SK-N-SH (cell line): ENCODE results near the gene CACNA2D1. TPM values are rescaled to one million over a fixed set of nuclear protein-coding genes. Genes with fewer than 3 reads are reported as not detected.

ENCODE experiments used
- CTCF ChIA-PET: fragments of 300-600, 350-600 bp; formaldehyde crosslinking; extraction: SDS; loops from one replicate; lab custom pipeline; 2021; lab: Yijun Ruan, JAX
- POLR2A ChIA-PET: fragments of 350-600 bp; sonication (Branson Sonifier 250); formaldehyde crosslinking; extraction: SDS; loops from one replicate; lab custom pipeline; 2020; ENCODE audit warnings: antibody characterized with exemption, inconsistent platforms; lab: Yijun Ruan, JAX
- DNase-seq: peaks from one replicate; pipeline ENCODE4 v3.0.0; 2012
- H2AFZ ChIP-seq: fragments of 200-600 bp; sonication (generic); 2 replicates; pipeline ENCODE4 v1.8.1; 2016; ENCODE audit warnings: antibody characterized with exemption, mild to moderate bottlenecking, low read depth
- H3F3A ChIP-seq: fragments of 200-600 bp; sonication (generic); replicated peaks from 2 replicates; pipeline ENCODE3; 2016; ENCODE audit warnings: antibody characterized with exemption, mild to moderate bottlenecking; ENCODE audit not compliant: insufficient read depth
- H3K27ac ChIP-seq, 2 experiments: fragments of 200-500 bp in 1 of 2; fragments of 200-600 bp in 1 of 2; sonication (Bioruptor generic) in 1 of 2; sonication (generic), shearing (Covaris generic) in 1 of 2; 2 replicates each; pipeline versions ENCODE4 v1.5.1 to v1.6.1; 2014 to 2016; ENCODE audit warnings: low read depth in 2 of 2, inconsistent platforms in 1 of 2, low read length in 1 of 2, mild to moderate bottlenecking in 1 of 2, mixed read lengths in 1 of 2
- H3K27me3 ChIP-seq: fragments of 200-600 bp; sonication (generic), shearing (Covaris generic); 2 replicates; pipeline ENCODE4 v1.6.1; 2016; ENCODE audit warnings: mixed run types; ENCODE audit not compliant: insufficient read depth
- H3K36me3 ChIP-seq, 2 experiments: fragments of 200-500 bp in 1 of 2; fragments of 200-600 bp in 1 of 2; sonication (Bioruptor generic) in 1 of 2; sonication (generic) in 1 of 2; replicated peaks in 1 of 2; 2 replicates each; pipeline versions ENCODE3 to v1.5.1; 2014 to 2016; ENCODE audit warnings: low read length in 1 of 2, mild to moderate bottlenecking in 1 of 2; ENCODE audit not compliant: insufficient read depth in 2 of 2, control insufficient read depth in 1 of 2
- H3K4me1 ChIP-seq, 2 experiments: fragments of 200-500 bp in 1 of 2; fragments of 200-600 bp in 1 of 2; sonication (Bioruptor generic) in 1 of 2; sonication (generic), shearing (Covaris generic) in 1 of 2; 2 replicates each; pipeline versions ENCODE4 v1.5.1 to v1.6.1; 2014 to 2016; ENCODE audit warnings: low read depth in 1 of 2, low read length in 1 of 2, mixed run types in 1 of 2; ENCODE audit not compliant: insufficient read depth in 2 of 2, control insufficient read depth in 1 of 2
- H3K4me2 ChIP-seq: fragments of 200-600 bp; sonication (generic), shearing (Covaris generic); 2 replicates; pipeline ENCODE4 v1.6.1; 2017; ENCODE audit warnings: mixed run types
- H3K4me3 ChIP-seq, 2 experiments: fragments of 200-500 bp in 1 of 2; fragments of 200-600 bp in 1 of 2; sonication (Bioruptor generic) in 1 of 2; sonication (generic), shearing (Covaris generic) in 1 of 2; 2 replicates each; pipeline versions ENCODE4 v1.5.1 to v1.8.1; 2014 to 2016; ENCODE audit warnings: low read depth in 2 of 2, inconsistent platforms in 1 of 2, low read length in 1 of 2, mild to moderate bottlenecking in 1 of 2, mixed read lengths in 1 of 2, moderate library complexity in 1 of 2
- H3K79me2 ChIP-seq: fragments of 200-600 bp; sonication (generic); 2 replicates; pipeline ENCODE4 v1.8.1; 2017; ENCODE audit warnings: mild to moderate bottlenecking; ENCODE audit not compliant: insufficient read depth
- H3K9ac ChIP-seq: fragments of 200-600 bp; sonication (generic); 2 replicates; pipeline ENCODE4 v1.6.1; 2017; ENCODE audit warnings: mixed run types
- H3K9me2 ChIP-seq: fragments of 200-600 bp; sonication (generic); 2 replicates; pipeline ENCODE4 v1.6.1; 2017; ENCODE audit warnings: mixed run types
- H3K9me3 ChIP-seq: fragments of 200-600 bp; sonication (generic); 2 replicates; pipeline ENCODE4 v1.6.1; 2017; ENCODE audit warnings: mixed run types, mild to moderate bottlenecking, moderate library complexity
- H4K20me1 ChIP-seq: fragments of 200-600 bp; sonication (generic); 2 replicates; pipeline ENCODE4 v1.6.1; 2017; ENCODE audit warnings: mild to moderate bottlenecking, mixed run types; ENCODE audit not compliant: insufficient read depth
- EP300 ChIP-seq, 2 experiments: IDR thresholded peaks; 2 replicates each; pipeline versions ENCODE4 v1.4.0 to v1.6.1; 2012; ENCODE audit warnings: borderline replicate concordance in 1 of 2, low read depth in 1 of 2, low read length in 1 of 2
- GABPA ChIP-seq: IDR thresholded peaks from 2 replicates; pipeline ENCODE4 v1.4.0; 2012; ENCODE audit warnings: low read depth, mild to moderate bottlenecking
- GATA2 ChIP-seq: sonication (generic); formaldehyde crosslinking; IDR thresholded peaks from 2 replicates; pipeline ENCODE4 v1.5.0; 2020; ENCODE audit warnings: mild to moderate bottlenecking, missing genetic modification reagents
- MXI1 ChIP-seq: IDR thresholded peaks from 2 replicates; pipeline ENCODE4 v1.6.1; 2012; ENCODE audit warnings: mild to moderate bottlenecking, low read depth, low read length, improper control_type of control experiment
- RAD21 ChIP-seq: IDR thresholded peaks from 2 replicates; pipeline ENCODE4 v1.6.1; 2012; ENCODE audit warnings: mild to moderate bottlenecking, low read length
- SMC3 ChIP-seq: IDR thresholded peaks from 2 replicates; pipeline ENCODE4 v1.6.1; 2012; ENCODE audit warnings: low read depth, low read length, improper control_type of control experiment
- TAF1 ChIP-seq: IDR thresholded peaks from 2 replicates; pipeline ENCODE4 v1.6.1; 2012; ENCODE audit warnings: low read depth, mild to moderate bottlenecking, low read length, moderate library complexity, borderline replicate concordance
- TEAD4 ChIP-seq: IDR thresholded peaks from 2 replicates; pipeline ENCODE4 v1.4.0; 2012; ENCODE audit warnings: mild to moderate bottlenecking, borderline replicate concordance; ENCODE audit not compliant: insufficient read depth
- WGBS: methylation state at CpG from one replicate; pipeline ENCODE4 v1.1.6; 2017; ENCODE audit warnings: low lambda C conversion rate; 5-methylcytosine and 5-hydroxymethylcytosine counted together
- polyA plus RNA-seq, 3 experiments: library from polyadenylated mRNA; depleted of rRNA; stranded (reverse); fragments of >200 nt; gene quantifications; 2 replicates each; pipeline ENCODE4 v1.2.3, GENCODE V29; 2012
- TF ChIP-seq, protein P1 (sequence below): fragments of 200-600 bp; sonication (generic); IDR thresholded peaks from 2 replicates; pipeline ENCODE4 v1.6.1; 2017; ENCODE audit warnings: antibody characterized with exemption, mild to moderate bottlenecking, moderate library complexity
- TF ChIP-seq, protein P2 (sequence below): IDR thresholded peaks from 2 replicates; pipeline ENCODE4 v1.4.0; 2012; ENCODE audit warnings: low read depth, borderline replicate concordance
- TF ChIP-seq, protein P3 (sequence below): IDR thresholded peaks from 2 replicates; pipeline ENCODE4; 2012
- TF ChIP-seq, protein P4 (sequence below): fragments of 150-350 bp; IDR thresholded peaks from 2 replicates; pipeline ENCODE4 v1.6.1; 2017; ENCODE audit warnings: antibody characterized with exemption, low read length, low read depth, borderline replicate concordance
- TF ChIP-seq, protein P5 (sequence below): IDR thresholded peaks from 2 replicates; pipeline ENCODE4 v1.4.0; 2012; ENCODE audit warnings: low read depth

The CACNA2D1 gene
- polyA plus RNA-seq, 1 of the 3 experiments (the other 2 are of a cell fraction), result 3.4 TPM

DNA sequence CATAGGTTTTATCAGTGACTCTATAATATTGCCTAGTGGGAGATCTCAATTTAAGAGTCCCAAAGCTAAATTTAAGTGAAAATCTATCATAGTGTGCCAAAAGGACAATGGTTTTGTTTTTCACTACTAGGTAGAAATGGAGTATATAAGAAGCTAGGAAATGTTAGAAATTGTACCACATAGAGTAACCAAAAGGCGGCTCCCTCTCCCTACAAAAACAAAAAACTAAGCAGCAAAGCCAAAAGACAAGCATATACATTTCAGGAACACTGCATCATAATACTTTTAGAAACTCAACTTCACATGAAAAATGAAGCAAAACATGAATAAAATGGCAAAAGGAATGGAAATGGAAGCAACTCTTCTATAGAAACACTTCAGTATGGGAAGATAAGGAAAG, 271.6 kb downstream of the CACNA2D1 start:
- H4K20me1 ChIP-seq, result no peaks in the 10 kb centered on the region
- no peaks in the 10 kb centered on the region; a peak in 1 of 4 replicates for H3K4me1 ChIP-seq
- WGBS, result 92% methylated on average over 1 of the region's 1 CpG
- no peaks in the 10 kb centered on the region for H3K9me3 ChIP-seq
- no peak overlapping the region for H3K27ac ChIP-seq
- H3K4me3 ChIP-seq, result no peak overlapping the region
- H3K9me2 ChIP-seq, result no peaks in the 10 kb centered on the region
- ChIA-PET POLR2A (no interaction called here), CTCF (interaction anchor here (0.6 to 1.9 kb wide), 10 partner anchors 10 to 434 kb away, joined by 3 to 8 read pairs (median 4); no protein-coding TSS in a partner anchor)
- no peaks in the 10 kb centered on the region for H3K79me2 ChIP-seq
- no peak overlapping the region for H3K9ac ChIP-seq
- peaks cover 0 to 7% of the 10 kb centered on the region in 2 experiments for H3K36me3 ChIP-seq
- H3F3A ChIP-seq, result no peaks in the 10 kb centered on the region
- no peaks in the 10 kb centered on the region for H3K27me3 ChIP-seq
- H3K4me2 ChIP-seq, result no peak overlapping the region
- no peak overlapping the region for H2AFZ ChIP-seq
- TF ChIP-seq RAD21, result peak; percentile 47
- TF ChIP-seq, protein P1, sequence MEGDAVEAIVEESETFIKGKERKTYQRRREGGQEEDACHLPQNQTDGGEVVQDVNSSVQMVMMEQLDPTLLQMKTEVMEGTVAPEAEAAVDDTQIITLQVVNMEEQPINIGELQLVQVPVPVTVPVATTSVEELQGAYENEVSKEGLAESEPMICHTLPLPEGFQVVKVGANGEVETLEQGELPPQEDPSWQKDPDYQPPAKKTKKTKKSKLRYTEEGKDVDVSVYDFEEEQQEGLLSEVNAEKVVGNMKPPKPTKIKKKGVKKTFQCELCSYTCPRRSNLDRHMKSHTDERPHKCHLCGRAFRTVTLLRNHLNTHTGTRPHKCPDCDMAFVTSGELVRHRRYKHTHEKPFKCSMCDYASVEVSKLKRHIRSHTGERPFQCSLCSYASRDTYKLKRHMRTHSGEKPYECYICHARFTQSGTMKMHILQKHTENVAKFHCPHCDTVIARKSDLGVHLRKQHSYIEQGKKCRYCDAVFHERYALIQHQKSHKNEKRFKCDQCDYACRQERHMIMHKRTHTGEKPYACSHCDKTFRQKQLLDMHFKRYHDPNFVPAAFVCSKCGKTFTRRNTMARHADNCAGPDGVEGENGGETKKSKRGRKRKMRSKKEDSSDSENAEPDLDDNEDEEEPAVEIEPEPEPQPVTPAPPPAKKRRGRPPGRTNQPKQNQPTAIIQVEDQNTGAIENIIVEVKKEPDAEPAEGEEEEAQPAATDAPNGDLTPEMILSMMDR, result peak; percentile 36; the same call in 1 of the 2 replicates
- TF ChIP-seq, protein P2, sequence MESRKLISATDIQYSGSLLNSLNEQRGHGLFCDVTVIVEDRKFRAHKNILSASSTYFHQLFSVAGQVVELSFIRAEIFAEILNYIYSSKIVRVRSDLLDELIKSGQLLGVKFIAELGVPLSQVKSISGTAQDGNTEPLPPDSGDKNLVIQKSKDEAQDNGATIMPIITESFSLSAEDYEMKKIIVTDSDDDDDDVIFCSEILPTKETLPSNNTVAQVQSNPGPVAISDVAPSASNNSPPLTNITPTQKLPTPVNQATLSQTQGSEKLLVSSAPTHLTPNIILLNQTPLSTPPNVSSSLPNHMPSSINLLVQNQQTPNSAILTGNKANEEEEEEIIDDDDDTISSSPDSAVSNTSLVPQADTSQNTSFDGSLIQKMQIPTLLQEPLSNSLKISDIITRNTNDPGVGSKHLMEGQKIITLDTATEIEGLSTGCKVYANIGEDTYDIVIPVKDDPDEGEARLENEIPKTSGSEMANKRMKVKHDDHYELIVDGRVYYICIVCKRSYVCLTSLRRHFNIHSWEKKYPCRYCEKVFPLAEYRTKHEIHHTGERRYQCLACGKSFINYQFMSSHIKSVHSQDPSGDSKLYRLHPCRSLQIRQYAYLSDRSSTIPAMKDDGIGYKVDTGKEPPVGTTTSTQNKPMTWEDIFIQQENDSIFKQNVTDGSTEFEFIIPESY, result no peak
- DNase-seq, result no peak

DNA sequence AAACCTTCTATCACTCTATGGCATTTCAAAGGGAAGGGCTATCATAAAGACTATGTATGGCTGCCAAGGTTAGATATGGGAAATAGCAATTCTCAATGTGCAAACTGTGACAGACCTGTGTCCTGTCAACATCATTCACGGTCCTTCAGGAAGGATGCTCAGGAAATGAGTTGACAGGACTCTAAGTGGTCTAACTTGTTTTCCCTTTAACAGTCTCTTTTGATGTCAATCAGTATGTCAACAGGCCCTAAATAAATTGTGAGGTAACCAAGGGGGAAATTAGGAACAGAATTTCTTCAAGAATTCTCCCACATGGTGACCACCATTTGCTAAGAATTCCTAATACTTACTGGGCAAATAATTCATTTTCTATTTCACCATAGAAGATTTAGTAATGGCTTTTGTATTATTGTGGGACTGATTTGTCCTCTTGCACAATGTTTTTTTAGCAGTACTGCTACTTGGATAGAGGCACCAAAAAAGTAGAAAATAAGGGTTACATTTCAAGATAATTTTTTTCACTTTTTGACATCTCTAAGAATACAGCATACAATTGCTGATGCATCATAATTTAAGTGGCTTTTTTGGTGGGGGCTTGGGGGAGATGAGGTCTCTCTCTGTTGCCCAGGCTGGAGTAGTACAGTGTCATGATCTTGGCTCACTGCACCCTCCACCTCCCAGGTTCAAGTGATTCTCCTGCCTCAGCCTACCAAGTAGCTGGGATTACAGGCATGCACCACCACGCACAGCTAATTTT, 275.8 kb downstream of the CACNA2D1 start:
- no peaks in the 10 kb centered on the region for H4K20me1 ChIP-seq
- peaks cover 0 to 5% of the 10 kb centered on the region in 2 experiments; a peak in 1 of 4 replicates for H3K4me1 ChIP-seq
- H3K9ac ChIP-seq, result no peak overlapping the region
- no peaks in the 10 kb centered on the region for H3K79me2 ChIP-seq
- H3K27me3 ChIP-seq, result no peaks in the 10 kb centered on the region
- ChIA-PET POLR2A (no interaction called here), CTCF (no interaction called here)
- H3K36me3 ChIP-seq, result peaks cover 0 to 7% of the 10 kb centered on the region in 2 experiments
- no peak overlapping the region for H3K4me2 ChIP-seq
- H2AFZ ChIP-seq, result no peak overlapping the region
- no peaks in the 10 kb centered on the region for H3K9me3 ChIP-seq
- H3F3A ChIP-seq, result no peaks in the 10 kb centered on the region
- 92% methylated on average over 2 of the region's 2 CpGs for WGBS
- no peaks in the 10 kb centered on the region for H3K9me2 ChIP-seq
- no peak overlapping the region for H3K4me3 ChIP-seq
- no peak overlapping the region for H3K27ac ChIP-seq
- no peak for DNase-seq
- TF ChIP-seq TAF1 (no peak), TEAD4 (no peak), GABPA (no peak), GATA2 (CRISPR knock-in tag) (no peak), MXI1 (no peak), EP300 (IDR thresholded peaks at IDR 0.05; ENCODE audit: borderline replicate concordance in 1 of 2, low read depth in 1 of 2, low read length in 1 of 2) (no peak), RAD21 (no peak), SMC3 (no peak)
- TF ChIP-seq, protein P3, sequence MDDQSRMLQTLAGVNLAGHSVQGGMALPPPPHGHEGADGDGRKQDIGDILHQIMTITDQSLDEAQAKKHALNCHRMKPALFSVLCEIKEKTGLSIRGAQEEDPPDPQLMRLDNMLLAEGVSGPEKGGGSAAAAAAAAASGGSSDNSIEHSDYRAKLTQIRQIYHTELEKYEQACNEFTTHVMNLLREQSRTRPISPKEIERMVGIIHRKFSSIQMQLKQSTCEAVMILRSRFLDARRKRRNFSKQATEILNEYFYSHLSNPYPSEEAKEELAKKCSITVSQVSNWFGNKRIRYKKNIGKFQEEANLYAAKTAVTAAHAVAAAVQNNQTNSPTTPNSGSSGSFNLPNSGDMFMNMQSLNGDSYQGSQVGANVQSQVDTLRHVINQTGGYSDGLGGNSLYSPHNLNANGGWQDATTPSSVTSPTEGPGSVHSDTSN, result no peak
- TF ChIP-seq, protein P1, result no peak
- TF ChIP-seq, protein P4, sequence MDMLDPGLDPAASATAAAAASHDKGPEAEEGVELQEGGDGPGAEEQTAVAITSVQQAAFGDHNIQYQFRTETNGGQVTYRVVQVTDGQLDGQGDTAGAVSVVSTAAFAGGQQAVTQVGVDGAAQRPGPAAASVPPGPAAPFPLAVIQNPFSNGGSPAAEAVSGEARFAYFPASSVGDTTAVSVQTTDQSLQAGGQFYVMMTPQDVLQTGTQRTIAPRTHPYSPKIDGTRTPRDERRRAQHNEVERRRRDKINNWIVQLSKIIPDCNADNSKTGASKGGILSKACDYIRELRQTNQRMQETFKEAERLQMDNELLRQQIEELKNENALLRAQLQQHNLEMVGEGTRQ, result no peak
- TF ChIP-seq, protein P2, result no peak
- TF ChIP-seq, protein P5, sequence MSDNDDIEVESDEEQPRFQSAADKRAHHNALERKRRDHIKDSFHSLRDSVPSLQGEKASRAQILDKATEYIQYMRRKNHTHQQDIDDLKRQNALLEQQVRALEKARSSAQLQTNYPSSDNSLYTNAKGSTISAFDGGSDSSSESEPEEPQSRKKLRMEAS, result no peak
